ENCODE results near the gene TAPBPL.

- TF ChIP-seq EZH2 (IDR thresholded peaks at IDR 0.05; ENCODE audit: borderline replicate concordance, low read depth, low read length, severe bottlenecking) (no peak), CTCF (IDR thresholded peaks at IDR 0.05; ENCODE audit: borderline replicate concordance, extremely low read depth, low read length, poor library complexity, severe bottlenecking) (no peak)
Measured at GRCh38 chr12:6443361-6443983, 8.4 kb upstream of the TAPBPL start.

Measured in DND-41 (cell line).